ENCODE measurements around the gene SRP9.

The SRP9 gene, protein sequence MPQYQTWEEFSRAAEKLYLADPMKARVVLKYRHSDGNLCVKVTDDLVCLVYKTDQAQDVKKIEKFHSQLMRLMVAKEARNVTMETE

DNA sequence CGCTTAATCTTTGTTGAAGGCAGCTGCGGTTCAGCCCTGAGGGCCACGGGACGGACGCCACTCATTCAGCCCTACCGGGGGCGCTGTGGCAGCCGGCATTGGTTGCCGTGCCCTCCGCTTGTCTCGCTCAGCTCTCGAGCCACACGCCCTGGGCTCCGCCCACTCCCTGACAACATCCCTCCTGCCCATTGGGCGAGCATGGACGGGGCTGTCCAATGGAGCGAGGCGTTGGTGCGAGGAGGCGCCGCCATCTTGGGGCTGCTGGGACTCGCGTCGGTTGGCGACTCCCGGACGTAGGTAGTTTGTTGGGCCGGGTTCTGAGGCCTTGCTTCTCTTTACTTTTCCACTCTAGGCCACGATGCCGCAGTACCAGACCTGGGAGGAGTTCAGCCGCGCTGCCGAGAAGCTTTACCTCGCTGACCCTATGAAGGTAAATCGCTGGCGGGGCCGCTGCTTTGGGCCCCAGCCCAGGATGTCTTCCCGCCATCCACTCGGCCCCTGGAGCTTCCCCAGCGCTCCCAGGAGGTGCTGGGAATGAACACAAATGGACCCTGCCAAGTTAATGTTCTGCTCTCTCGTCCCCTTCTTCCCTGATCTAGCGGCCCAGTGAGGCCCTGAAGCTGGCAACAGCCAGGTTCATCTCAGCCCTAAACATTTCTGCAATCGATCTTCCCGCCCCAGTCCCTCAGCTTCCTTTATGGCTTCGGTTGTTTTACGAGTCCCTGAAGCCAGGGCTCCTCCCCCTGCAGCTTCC lies at the start of gene SRP9:
Gene SRP9 (plus strand): TSS at position 244 of the 754 bp plus-strand sequence. CDS start 115 bp downstream, at position 359.
- DNase-seq, result peak; percentile 93

DNA sequence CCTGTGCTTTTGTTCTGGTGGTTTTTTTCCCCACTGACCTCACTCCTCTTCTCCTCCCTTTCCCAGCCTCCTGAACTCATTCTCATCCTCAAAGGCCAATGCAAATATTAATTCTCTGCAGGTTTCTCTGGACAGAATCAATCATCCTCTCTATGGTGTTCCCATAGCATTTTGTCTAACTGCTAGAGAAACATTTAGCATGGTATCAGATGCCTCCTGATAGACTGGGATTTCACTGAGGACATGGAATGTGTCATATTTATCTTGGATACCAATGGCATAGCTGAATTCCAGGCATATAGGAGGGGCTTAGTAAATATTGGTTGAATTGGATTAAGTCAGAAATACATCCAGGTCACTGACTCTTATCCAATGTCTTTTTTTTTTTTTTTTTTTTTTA lies 46.1 kb upstream of the SRP9 start:
- DNase-seq, result no peak

DNA sequence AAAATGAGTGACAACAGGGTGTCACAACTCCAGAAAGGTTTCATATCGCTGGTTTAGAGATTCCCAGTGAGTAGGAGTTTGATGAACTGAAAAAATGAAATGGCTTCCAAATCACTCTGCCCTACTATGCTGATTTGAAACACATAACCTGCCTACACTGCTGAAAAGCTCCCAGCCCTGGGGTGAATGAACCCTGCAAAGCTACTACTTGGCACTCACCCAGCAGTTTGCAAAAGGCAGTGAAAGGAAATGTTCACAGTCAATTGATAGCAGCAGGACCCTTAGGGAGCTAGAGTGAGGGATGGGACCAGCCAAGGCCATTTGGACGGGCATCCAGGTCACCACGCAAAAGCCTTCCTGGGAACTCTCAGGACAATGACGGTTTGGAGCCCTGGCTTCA lies 44.4 kb upstream of the SRP9 start:
- no peak for DNase-seq

DNA sequence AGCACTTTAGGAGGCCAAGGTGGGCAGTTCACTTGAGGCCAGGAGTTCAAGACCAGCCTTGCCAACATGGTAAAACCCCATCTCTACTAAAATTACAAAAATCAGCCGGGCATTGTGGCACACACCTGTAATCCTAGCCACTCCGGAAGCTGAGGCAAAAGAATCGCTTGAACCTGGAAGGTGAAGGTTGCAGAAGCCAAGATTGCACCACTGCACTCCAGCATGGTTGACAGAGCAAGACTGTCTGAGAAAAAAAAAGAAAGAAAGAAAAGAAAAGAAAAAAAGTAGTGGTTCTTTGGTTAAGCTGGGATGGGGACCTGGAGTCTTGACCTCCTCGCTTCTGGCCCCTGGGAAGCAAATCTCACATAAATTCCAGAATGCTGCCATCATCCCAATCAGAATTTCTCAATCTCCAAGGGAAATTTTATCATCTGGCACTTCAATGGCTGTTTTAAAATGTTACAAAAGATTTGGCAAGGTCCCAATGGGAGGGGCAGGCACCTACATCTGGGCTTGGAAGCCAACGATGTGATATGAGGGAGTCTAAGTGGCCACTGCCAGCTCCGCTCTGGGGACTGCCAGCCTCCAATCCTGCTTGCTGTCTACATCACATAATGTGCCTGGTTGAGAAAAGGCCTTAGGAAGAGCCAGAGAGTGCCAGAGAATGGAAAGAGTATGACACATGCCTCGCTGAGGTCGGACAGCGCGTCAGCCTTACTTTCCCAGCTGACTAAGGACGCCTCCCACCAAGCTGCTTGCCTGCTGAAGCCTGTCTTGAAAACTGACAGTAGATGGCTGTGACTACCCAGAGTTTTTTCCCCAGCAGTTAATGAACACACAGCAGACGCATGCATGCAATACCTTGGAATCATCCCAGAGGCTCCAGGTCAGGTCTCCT lies 42.1 kb upstream of the SRP9 start:
- DNase-seq, result no peak

DNA sequence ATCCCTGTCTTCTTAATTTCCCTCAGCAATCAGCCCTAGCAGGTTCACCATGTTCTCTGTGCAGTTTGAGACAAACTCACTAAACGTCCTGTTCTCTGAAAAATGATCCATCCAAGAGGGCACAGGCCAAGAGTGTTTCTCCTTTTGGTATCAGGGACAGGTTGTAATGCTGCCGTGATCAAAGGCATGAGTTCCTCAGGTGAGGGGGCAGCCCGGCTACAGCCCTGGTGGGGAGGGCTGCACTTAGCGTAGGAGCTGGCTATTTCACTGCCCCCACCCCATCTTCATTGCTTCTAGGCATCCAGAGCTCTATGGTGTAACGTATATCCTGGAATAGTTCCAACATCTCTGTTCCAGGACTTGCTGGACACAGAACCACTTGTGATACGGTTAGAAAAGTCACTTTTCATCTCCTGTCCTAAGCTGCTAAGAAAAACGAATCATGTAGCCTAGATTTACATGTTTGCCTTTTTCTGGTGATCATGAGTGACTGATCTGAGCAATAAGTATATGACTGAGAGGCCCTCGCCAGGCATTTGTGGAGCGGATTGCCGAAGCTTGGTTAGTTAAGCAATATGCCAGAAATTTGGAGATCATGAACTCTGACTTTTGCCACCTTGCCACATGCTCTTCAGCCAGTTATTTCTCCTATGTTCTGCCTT lies 41.1 kb upstream of the SRP9 start:
- no peak for DNase-seq

DNA sequence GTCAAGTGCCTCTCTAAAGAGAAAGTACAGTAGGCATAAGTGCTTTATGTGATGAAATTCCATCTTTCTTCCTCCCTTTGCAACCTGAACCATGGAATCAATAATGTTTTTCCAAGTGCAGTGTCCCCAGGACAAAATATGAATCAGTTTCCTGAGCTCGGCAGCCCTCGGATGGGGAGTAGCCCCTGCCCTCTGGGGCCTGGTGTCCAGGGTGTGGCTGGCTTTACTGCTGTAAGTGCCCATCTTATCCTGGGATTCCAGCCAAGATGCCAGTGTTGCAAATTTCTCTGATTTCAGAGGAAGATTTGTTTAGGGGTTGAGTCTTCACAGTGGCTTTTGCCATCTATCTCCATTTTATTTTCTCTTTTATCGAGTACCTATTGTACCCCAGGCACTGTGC lies 40.5 kb upstream of the SRP9 start:
- DNase-seq, result no peak

DNA sequence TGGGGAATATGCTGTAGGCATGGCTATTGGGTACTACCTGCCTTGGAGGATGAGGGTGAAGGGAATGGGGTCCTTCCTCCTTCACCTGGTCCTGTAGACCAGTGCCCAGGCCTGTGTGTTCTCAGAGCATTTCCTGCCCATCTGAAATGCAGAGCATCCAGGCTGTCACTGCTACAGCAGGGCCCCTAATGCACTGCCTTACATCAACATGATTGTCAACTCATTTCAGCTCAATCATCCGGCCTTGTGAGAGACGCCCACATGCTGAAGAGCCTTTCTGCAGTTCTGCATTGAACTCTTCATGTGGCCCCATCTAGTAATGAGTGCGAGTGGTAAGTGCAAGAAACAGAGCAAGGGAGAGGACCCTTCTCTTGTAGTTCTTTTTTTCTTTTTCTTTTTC lies 39.8 kb upstream of the SRP9 start:
- DNase-seq, result no peak

DNA sequence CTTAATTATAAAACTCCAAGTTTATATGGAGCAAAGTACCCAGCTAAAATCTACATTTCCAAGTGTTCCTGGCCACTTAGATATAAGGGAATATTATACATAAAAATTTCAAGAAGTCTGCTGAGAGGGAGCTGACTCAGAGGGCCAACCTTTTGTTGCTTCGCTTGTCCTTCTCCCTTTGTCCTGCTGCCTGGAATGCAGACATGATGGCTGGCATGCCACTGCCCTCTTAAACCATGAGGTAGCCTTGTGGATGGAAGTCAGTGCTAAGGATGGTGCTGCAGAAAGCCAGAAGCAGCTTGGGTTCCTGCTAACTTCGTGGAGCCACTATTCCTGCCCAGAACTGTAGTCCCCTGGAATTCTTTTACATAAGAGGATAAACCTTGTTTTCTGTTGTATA lies 38.9 kb upstream of the SRP9 start:
- no peak for DNase-seq

DNA sequence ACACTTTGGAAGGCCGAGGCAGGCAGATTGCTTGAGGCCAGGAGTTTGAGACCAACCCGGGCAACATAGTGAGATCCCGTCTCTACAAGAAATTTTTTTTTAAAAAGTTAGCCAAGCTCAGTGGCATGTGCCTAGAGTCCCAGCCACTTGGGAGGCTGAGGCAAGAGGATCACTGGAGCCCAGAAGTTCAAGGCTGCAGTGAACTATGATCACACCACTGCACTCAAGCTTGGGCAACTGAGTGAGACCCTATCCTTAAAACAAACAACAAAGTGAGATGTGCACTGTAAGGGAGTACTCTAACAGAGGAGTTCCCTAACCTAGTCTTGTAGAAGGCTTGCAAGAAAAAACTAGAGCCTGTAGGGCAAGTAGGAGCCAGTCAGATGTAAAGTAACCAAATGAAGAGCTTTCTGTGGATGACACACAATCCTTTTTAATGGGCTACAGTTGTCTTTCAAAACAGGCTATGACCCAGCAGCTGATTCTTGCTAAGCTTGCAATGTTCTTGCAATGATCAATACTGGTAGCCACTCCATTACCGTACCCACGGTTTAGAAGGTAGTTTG lies 38.0 kb upstream of the SRP9 start:
- no peak for DNase-seq

DNA sequence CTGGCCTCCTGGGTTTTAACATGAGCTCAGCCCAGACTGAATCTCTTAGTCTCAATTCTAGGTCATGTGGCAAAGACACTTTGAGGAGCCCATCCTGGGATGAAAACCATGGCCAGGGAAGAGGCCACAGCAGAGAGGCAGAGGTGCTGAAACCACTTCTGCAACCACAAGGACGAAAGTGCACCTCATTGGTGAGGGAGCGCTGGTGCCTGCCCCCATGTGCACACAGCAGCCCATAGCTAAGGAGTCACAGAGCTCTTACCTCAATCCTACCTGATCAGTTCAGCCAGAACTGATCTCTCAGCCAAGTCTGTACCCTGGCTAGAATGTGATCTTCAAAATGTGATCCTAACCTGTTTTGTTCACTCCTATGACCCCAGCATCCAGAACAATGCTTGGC lies 32.9 kb upstream of the SRP9 start:
- DNase-seq, result no peak

DNA sequence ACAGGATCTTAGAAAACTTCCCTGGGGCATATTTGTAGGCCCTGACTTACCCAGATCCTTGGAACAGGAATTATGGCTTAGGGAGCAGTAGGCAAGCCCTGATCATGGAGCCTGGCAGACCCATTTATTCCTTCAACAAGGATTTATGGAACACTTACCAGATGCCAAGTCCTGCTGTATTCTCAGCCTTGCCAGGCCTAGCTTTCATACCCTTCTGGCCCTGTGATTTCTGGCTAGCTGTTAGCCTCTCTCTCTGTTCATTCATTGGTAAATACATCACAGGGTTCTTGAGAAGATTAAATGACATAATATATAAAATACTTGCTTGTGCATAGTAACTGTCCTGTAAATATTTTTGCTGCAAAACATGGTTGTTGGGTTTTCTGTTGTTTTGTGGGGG lies 32.4 kb upstream of the SRP9 start:
- DNase-seq, result no peak

DNA sequence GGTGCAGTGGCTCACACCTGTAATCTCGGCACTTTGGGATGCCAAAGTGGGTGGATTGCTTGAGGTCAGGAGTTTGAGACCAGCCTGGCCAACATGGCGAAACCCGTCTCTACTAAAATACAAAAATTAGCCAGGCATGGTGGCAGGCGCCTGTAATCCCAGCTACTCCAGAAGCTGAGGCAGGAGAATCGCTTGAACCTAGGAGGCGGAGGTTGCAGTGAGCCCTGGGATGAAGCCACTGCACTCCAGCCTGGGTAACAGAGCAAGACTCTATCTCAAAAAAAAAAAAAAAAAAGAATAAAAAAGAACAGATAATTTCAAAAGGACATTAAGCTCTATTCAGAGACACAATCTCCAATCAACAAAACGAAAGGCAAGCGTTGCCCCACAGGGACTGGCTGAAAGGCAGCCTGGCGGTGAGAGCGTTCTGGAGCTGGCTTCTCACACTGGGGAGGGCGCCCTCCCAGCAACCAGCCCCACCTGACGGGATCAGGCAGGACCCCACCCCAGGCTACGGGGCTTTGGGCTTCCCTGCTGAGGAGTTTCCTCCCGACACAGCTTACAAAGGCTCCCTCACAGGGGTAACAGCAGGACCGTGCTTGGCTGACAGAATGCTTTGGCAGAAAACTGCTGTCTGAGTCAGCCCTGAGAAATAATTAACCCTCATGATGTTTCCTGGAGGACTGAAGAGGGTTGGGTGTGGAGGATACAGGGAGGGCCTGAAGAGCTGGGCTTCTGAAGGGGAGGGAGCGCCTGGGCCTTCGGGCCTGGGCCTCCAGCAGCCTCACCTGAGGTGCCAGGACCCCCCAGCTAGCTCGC lies 31.1 kb upstream of the SRP9 start:
- DNase-seq, result no peak

DNA sequence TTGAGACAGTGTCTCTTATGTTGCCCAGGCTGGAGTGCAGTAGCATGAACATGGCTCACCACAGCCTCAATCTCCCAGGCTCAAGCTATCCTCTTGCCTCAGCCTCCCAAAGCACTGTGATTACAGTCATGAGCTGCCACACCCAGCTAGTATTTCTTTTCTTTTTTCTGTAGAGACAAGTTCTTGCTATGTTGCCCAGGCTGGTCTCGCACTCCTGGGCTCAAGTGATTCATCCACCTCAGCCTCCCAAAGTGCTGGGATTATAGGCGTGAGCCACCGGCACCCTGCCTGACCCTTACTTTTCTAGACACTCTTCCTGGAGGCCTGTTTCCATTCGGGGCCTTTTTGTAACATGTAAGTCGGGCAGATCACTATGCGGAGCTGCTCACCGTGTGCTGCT lies 30.1 kb upstream of the SRP9 start:
- no peak for DNase-seq

DNA sequence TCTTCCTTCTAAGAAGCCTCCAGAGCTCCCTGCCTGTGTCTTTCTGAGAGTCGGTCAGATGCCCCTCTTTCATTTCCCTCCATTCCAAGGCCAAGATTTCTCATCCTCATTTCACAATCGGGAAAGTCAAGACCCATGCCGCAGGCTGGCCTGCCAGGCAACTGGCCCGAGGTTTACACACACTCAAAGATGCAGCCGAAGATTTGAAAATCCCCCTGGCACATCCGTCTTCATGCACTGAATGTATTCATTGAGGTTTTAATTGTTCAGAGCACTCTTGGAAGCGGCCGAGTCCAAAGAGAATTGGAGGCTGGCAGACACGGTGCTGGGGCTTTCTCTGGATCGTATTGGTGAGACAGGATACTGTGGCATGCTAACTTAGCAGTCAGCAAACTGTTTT lies 29.1 kb upstream of the SRP9 start:
- DNase-seq, result no peak

DNA sequence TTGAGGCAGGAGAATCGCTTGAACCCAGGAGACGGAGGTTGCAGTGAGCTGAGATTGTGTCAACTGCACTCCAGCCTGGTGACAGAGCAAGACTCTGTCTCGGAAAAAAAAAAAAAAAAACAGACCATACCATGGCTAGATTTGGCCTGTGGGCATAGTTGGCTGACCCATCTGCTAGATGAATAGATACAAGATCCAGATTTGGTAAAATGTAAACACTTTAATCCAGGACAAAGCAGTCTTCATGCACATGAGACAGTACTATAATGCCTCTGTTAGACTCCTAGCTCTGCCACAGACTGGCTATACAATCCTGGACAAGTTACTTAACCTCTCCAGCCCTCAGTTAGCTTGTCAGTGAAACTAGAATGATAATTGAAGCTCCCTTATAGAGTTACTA lies 27.9 kb upstream of the SRP9 start:
- no peak for DNase-seq

DNA sequence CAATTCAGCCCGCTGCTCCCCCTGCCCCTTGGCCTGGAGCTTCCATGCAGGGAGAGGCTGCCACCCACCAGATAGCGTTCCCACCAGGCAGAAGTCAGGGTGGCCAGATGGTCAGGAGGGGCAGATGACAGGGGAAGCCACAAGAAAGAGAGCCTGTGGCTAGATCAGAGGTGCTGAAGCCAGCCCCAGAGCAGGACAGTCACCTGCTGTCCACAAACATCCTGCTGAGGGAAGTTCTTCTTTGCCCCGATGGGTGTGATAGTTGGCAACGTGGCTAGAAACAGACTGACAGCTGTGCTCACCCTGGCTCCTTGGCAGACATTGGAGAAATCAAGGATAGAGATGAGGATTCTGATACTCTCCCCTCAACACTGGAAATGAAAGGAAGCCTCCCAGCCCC lies 27.2 kb upstream of the SRP9 start:
- DNase-seq, result no peak

DNA sequence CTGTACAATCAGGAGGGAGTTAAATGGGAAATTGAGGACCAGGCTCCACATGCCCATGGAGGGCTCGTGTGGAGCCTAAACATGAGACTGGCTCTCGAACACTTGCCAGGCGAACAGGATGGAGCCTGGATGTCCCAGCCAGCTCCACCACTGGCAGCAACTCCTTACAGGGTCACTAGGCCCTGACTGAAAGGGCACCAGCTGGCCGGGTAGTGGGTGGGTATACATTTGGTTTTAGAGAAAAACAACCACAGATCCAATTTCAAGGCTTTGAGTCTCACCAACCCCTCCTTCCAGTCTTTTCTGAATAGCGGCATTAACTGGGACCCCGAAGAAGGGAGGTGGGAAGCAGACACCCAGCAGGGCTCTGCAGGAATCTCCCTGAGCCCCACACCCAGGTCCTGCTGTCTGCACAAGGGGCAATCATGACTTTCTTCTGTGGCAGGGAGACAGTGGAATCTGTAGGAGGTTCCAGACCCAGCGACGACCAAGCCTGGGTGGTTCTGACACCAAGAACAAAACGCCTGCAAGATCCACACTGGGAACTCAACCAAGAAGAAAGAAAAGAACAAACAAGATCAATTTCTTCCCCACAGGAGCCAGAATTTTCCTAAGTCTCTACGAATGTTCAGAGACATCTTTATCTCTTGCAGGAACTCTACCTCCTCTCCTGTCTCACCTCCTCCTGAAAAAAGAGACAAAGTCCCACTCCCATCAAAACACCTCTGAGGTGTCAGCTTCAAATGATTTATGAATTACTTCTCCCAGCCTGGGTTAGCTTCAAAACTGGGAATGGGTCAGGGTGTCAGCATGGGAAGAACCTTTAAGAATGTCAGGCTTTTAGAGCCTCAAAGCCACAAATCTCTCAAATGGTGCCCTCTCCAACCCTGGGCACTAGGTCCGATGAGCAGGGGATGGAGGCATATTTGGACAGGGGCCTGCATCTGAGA lies 26.5 kb upstream of the SRP9 start:
- DNase-seq, result no peak

DNA sequence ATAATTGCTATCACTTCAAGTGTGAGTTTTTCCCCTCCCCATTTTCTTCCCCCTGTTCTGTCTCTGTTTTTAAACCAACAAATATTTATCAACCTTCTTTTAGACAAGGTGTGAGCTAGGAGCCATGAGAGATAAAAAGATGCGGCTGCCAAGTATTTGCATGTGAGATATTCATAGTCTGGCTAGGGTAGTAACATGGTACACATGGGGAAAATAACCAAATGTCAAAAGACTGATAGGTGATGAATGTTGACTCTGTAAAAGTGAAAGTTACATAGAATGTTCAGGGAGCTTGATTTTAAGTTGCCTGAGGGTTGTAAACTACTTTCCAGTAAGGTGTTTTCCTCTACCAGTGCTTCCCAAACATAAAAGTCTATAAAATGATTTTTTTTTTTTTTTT lies 25.4 kb upstream of the SRP9 start:
- DNase-seq, result no peak

DNA sequence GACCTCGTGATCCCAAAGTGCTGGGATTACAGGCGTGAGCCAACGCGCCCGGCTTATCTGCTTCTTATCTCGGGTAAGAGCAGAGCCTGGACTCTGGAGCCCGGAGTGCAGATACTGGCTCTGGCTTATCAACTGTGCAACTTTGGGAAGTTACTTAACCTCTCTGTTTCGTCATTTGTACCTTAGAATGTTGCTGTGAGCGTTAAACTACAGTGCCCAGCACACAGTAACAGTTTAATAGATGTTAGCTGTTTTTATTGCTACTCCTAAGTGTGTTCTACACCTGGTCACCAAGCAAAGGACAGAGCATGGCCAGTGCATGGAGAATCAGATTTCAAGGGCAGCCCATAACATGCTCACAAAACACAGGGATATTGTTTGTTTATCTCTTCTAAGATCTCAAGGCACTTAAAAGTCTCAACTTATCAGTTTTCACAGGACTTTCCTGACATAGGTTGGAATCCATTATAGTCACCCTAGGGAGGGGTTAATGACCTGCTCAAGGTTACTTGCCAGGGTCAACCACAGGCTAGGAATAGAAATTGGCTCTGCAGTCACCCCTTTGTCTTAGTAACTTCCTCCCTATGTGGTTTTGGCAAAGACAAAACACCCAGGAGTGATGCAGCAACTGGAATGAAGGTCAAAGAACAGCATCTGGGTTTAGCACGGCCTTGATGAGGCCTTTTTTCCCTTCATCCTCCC lies 22.5 kb upstream of the SRP9 start:
- peak; percentile 65 for DNase-seq

DNA sequence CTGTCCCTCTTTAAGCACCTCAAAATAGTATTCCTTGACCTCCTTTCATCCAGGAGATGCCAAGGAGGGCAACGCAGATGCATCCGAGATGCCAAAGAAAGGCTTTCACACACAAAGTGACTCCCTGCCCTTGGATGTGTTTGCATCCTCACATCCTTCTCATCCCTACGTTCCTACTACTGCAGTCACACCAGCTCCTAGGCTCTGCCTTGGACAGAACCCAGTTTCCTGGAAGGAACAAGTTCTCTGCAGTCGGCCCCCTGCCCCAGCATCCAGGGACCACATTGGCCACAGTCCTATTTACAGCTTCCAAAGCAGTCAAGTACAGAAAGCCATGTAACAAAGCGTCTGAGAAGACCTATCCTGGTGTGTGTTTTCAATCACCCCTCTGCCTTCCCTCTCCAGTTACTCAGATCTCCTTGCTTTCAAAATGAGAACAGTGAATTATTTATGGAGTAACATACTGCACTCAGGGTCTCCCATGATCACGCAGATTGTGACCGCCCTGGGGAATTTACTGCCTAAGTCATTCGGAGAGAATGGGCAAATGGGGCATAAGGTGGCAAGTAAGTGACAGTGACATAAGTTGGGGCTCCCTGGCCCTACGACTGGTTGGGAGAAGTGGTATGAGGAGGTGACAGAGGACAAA lies 21.8 kb upstream of the SRP9 start:
- DNase-seq, result no peak
